ENCODE data around the gene BEGAIN. TPM values are rescaled to one million over a fixed set of nuclear protein-coding genes. Genes with fewer than 3 reads are reported as not detected.

Gene BEGAIN
- total RNA-seq, 4 donors from 2014 or later: 0.27 to 2.5 (median 0.37) TPM; not detected in 1

- peaks cover 0 to 6% (median 0%) of the 10 kb centered on the region in 4 donors for H3K4me1 ChIP-seq
- H3K4me3 ChIP-seq: no peak overlapping the region
- no peaks in the 10 kb centered on the region for H3K27me3 ChIP-seq
- no peaks in the 10 kb centered on the region for H3K9me3 ChIP-seq
- no peaks in the 10 kb centered on the region for H3K36me3 ChIP-seq
- DNase-seq: peak; percentile 5
- no peak for TF ChIP-seq POLR2A (IDR thresholded peaks at IDR 0.05)
- TF ChIP-seq POLR2AphosphoS5 (IDR thresholded peaks at IDR 0.05): no peak
- no peak for TF ChIP-seq EP300 (IDR thresholded peaks at IDR 0.05; ENCODE audit: low read depth)
- TF ChIP-seq CTCF (IDR thresholded peaks at IDR 0.05): no peak
- H3K27ac ChIP-seq: no peak overlapping the region
- 80 to 82% methylated on average over 1 to 9 of the region's 9 CpGs for WGBS, 2 donors (ENCODE audit: low coverage in 1 of 2)
- in situ Hi-C loops (cut with MboI; ENCODE audit: low pct_ligation_motif_present in 1 of 4, low pct_unique_long_range_greater_than_20kb in 1 of 4, low sequenced_read_pairs in 3 of 4): no loop called here
- intact Hi-C loops (cut with DNase I; ENCODE audit: low total_unique reads): no loop called here
Measured at GRCh38 chr14:100612986-100613385, 25.8 kb upstream of the BEGAIN start.

GRCh38 chr14:100611811-100612480, 24.7 kb upstream of the BEGAIN start:
- in situ Hi-C loops (cut with MboI; ENCODE audit: low pct_ligation_motif_present in 1 of 4, low pct_unique_long_range_greater_than_20kb in 1 of 4, low sequenced_read_pairs in 3 of 4) (no loop called here), intact Hi-C loops (cut with DNase I; ENCODE audit: low total_unique reads) (no loop called here)
- H3K4me1 ChIP-seq: no peaks in the 10 kb centered on the region
- H3K4me3 ChIP-seq: no peak overlapping the region
- TF ChIP-seq CTCF (IDR thresholded peaks at IDR 0.05) (no peak), EP300 (IDR thresholded peaks at IDR 0.05; ENCODE audit: low read depth) (no peak), POLR2AphosphoS5 (IDR thresholded peaks at IDR 0.05) (no peak), POLR2A (IDR thresholded peaks at IDR 0.05) (no peak)
- no peaks in the 10 kb centered on the region for H3K9me3 ChIP-seq
- WGBS, 2 donors (ENCODE audit: low coverage in 1 of 2): 82% methylated on average over 10 of the region's 10 CpGs; no CpG with 5 or more reads in 1 of the 2 donors
- no peaks in the 10 kb centered on the region for H3K27me3 ChIP-seq
- DNase-seq: peak; percentile 2
- no peaks in the 10 kb centered on the region for H3K36me3 ChIP-seq
- no peak overlapping the region for H3K27ac ChIP-seq

GRCh38 chr14:100610511-100611217, 23.4 kb upstream of the BEGAIN start:
- intact Hi-C loops (cut with DNase I; ENCODE audit: low total_unique reads): no loop called here

More at GRCh38 chr14:100610511-100611217, 23.4 kb upstream of the BEGAIN start:
- WGBS, 2 donors (ENCODE audit: low coverage in 1 of 2): 48% methylated on average over 14 of the region's 14 CpGs; no CpG with 5 or more reads in 1 of the 2 donors
- Histone ChIP-seq H3K36me3 (no peaks in the 10 kb centered on the region), H3K27me3 (no peaks in the 10 kb centered on the region), H3K4me1 (no peaks in the 10 kb centered on the region), H3K27ac (no peak overlapping the region), H3K9me3 (no peaks in the 10 kb centered on the region), H3K4me3 (no peak overlapping the region)
- peak; percentile 56 for DNase-seq
- TF ChIP-seq POLR2A (IDR thresholded peaks at IDR 0.05) (no peak), POLR2AphosphoS5 (IDR thresholded peaks at IDR 0.05) (no peak), EP300 (IDR thresholded peaks at IDR 0.05; ENCODE audit: low read depth) (no peak), CTCF (IDR thresholded peaks at IDR 0.05) (no peak)
- in situ Hi-C loops (cut with MboI; ENCODE audit: low pct_ligation_motif_present in 1 of 4, low pct_unique_long_range_greater_than_20kb in 1 of 4, low sequenced_read_pairs in 3 of 4): no loop called here
